Stimulated activated CD4-positive, alpha-beta T cell treated with anti-CD3 and anti-CD28 coated beads, Interleukin-4, amount 100 ng/mL, for 1 hour (primary cell): ENCODE data around the gene SLC38A6.
A peak's percentile ranks its signal among the peaks of the same experiment; 100 is the strongest.

Experiments used
- DNase-seq: peaks from one replicate; pipeline ENCODE4 v3.0.0-alpha.2; 2020

Gene SLC38A6

DNA sequence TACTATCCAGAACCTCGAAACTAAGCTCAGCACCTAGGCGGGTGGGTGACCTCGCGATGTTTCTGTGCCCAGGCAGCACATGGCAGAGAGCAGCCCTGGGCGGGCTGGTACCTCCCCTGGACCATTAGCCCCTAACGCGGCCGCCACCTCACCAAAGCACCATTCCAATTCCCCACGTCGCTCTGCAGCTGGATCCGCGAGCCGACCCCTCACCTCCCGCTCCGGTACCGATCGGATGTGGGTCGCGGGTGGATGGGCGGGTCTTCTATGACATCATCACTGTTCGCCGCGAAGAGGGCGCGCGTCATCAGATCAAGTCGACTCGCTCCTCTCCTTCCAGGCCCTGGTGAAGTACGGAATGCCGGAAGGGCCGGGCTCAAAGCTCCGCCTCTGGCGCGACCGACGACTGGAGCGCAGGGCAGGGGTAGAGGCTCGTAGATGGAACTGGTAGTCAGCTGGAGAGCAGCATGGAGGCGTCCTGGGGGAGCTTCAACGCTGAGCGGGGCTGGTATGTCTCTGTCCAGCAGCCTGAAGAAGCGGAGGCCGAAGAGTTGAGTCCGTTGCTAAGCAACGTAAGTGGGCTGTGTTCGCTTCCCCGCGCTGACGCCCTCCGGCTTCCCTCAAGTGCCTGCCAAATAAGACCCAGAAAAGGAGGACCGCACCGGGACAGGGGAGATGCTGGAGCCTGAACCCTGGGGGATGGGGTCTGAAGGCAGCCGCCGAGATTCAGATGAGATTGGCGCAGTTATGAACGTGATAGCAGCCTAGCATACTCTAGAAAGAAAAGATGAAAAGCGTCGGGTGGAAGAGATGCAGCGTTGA, at the start of gene SLC38A6, which contains the start of gene TRMT5:
Gene SLC38A6 (plus strand): TSS at position 435 of the 822 bp plus-strand sequence. CDS start 33 bp downstream, at position 468.
Gene TRMT5 (minus strand): TSS at position 269 of the 822 bp plus-strand sequence. CDS start 106 bp downstream, at position 163.
- peak; percentile 87 for DNase-seq

DNA sequence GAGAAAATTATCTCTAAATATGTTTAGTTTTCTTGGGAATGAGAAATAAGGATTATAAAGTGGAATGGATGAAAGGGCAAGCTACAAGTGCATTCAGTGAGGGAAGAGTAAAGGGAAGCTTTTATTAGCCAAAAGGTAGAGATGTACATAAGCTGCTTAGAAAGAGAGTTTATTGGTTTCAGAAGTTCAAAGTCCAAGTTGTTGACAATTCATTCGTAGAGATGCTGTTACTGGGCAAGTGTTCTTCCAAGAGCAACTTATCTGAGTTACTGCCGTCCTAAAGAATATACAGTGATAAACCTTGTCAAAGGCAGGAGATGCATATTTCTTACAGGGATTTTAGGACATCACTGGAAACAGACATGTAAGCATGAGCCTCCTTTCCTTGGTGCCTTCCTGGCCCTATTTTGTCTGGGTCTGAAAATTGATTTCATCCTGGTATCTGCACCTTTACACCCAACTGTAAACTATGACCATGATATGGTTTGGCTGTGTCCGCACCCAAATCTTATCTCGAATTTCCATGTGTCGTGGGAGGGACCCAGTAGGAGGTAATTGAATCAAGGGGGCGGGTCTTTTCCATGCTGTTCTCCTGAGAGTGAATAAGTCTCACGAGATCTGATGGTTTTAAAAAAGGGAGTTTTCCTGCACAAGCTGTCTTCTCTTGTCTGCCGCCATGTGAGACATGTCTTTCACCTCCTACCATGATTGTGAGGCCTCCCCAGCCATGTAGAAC, 47.0 kb upstream of the SLC38A6 start:
- no peak for DNase-seq

DNA sequence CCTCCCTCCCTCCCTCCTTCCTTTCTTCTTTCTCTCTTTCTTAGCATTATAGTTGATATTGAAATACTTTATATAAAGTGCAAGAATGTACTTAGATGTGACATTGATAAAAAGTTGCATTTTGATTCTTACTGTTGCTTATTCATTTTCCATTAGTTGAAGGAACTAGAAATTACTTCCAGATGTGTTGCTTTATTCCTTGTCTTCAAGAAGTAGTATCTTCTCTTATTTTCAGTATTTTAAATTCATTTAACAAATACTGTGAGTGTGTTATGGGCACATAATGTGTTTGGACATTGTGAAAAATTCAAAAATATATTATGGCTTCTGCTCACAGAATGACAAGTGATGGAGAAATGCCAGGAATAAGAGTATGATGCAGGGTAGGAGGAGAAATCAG, 45.7 kb upstream of the SLC38A6 start:
- DNase-seq, result no peak

DNA sequence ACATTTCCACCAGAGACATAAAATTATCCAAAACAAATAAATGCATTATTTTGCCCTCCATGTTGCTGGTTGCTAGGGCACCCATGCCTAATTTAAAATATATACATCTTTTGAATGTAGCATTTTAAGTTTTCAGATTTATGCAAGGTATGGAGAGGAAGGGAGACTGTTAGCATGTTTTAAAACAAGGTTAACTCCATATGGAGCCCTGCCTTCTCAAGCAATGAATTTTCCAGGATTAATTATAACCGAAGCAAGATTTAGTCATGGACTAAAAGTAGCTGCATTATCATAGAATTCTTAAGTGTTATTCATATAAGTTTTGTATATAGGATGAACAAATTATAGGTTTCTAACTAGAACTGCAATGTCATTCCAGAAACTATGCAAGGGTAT, 37.4 kb upstream of the SLC38A6 start:
- no peak for DNase-seq

DNA sequence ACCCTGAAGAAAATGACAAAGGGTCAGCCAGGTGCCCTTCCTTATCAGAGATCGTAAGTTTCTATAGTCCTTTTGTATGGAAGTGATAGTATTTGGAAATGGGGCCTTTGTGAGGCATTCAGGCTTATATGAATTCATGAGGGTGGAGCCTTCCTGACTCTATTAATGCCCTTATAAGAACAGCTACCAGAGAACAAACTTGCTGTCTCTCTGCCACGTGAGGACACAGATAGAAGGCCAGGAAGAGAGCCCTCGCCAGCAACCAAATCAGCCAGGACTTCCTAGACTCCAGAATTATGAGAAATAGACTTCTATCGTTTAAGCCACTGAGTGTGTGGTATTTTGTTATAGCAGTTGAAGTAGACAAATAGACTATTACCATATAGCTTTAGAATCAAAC, 36.8 kb upstream of the SLC38A6 start:
- no peak for DNase-seq

DNA sequence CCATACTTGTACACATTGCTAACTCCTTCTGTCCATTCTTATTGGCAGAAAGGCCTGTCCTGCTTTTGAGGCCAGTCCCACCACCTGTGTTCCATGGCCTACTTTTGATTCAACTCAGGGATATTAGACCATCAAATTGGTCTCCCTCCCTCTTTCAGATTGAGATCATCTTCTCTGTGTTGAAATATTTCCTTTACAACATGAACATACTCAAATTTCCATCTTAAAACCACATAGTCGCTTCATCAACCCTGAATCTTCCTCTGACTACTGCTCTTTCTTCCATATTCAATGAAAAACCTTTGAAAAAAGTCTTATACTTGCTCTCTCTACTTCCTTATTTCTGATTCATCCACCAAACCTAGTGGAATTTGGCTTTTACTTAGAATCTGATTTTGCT, 35.1 kb upstream of the SLC38A6 start:
- no peak for DNase-seq

DNA sequence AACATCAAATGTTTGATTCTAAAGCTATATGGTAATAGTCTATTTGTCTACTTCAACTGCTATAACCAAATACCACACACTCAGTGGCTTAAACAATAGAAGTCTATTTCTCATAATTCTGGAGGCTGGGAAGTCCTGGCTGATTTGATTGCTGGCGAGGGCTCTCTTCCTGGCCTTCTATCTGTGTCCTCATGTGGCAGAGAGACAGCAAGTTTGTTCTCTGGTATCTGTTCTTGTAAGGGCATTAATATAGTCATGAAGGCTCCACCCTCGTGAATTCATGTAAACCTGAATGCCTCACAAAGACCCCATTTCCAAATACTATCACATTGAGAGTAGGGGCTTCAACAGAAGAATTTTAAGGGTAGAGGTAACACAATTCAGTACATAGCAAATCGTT, 34.3 kb upstream of the SLC38A6 start:
- DNase-seq, result no peak

DNA sequence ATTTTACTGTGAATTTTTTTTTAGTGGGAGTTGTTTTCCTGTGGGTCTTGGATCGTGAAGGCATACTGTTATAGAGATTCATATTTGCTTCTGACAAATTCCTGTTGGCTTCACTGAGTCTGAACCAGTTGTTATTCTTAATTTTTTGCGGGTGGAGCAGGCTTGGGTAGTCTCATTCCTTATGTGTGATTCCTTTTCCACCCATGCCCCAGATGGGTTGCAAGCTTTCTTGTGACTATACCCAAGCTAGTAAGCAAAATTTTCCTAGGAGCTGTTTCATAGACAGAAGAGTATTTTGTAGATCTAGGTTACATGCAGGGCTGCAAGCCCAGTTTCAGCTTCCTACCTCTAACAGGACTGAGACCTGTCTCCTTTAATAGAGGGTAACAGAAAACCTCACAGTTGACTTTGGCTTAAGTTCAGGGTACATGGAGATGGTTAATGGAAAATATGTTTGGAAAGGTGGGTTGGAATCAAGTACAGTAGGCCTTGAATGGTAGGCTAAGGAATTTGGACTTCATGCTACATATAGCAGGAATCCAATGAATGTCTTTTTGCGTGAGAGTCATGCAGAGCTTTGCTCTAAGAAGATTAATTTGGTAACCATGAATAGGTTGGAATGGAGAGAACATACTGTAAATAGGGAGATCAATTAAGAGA, 29.1 kb upstream of the SLC38A6 start:
- no peak for DNase-seq

DNA sequence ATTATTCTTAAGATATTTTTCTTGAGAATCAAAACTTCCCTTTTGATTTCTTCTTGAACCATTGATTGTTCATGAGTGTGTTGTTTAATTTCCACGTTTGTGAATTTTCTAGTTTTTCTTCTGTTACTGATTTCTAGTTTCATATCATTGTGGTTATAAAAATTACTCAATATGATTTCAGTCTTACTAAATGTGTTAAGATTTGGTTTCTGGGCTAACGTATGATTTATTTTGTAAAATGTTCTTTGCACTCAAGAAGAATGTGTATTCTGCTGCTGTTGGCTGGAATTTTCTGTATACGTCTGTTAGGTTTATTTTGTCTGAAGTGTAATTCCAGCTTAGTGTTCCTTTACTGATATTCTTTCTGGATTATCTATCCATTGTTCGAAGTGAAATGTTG, 24.8 kb upstream of the SLC38A6 start:
- DNase-seq, result no peak

DNA sequence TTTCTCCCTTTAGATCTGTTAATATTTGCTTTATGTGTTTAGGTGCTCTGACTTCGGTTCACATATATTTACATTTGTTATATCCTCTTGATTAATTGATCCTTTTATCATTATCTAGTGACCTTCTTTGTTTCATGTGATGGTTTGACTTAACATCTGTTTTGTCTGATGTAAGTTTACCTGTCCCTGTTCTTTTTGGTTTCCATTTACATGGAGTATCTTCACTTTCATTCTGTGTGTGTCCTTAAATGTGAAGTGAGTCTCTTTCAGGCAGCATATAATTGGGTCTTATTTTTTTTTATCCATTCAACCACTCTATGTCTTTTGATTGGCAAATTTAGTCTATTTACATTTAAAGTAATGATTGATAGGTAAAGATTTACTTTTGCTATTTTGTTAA, 24.4 kb upstream of the SLC38A6 start:
- DNase-seq, result no peak

DNA sequence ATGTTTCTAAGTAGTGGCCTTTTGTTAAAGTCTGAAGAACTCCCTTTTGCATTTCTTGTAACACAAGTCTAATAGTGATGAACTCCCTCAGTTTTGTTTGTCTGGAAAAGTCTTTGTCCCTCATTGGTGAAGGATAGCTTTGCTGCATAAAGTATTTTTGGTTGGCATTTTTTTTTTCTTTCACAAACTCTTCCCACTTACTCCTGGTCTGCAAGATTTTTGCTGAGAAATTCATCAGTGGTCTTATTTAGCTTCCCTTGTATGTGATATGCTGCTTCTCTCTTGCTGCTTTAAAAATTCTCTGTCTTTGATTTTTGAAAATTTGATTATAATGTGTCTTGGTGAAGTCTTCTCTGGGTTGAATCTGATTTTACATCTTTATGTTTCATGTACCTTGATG, 22.9 kb upstream of the SLC38A6 start:
- no peak for DNase-seq

DNA sequence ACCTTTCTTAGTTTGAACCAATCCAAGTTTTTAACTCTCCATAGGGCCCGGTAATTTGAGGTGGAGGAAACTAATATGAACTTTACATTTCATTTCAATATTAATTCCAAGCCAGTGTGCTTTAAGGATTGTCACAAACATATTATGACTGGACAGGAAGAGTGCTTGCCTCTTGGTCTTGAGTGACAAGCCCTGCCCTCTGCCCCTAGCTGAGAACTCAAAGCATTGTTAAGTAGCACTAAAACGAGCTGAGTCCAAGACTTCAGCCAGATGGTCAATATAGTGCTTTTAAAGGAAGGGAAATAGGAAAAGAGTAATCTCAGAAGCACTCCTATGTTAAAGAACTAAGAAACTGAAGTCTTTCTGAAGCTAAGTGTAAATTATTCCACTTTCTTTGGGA, 17.3 kb upstream of the SLC38A6 start:
- DNase-seq, result no peak

DNA sequence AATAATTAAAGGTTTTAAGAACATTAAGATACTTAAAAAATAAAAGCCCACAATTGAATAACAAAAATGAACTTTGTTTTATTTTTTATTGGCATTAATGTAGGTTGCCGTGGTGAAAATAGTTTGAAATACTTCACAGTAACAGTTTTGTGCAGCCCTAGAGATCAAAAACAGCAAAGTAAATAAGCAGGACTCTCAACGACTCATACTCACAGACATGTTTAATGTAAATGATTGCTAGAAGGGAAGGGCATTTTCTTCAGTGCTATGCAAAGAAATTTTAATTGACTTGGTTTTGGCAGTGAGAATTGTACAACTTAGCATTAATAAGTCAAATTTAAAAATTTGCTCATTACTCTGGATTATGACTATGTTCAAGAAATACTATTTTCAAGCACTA, 16.1 kb upstream of the SLC38A6 start:
- no peak for DNase-seq

DNA sequence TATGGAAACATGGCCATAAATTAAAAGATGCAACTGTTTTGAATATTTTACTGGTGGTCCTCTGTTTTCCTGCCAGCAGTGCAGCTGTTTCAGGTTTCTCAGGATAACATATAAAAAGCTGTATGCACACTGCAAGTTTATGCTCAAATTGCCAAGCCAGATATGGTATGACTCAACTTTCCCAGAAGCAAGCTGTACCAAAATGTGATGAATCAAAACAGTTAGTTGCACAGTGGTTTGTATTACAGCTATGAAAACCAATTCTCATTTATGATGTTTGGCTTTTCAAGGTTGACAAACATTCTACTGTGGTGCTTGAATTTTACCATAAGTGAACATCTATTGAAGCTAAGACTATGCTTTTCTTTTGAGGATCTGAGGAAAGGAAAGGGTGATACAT, 15.6 kb upstream of the SLC38A6 start:
- no peak for DNase-seq

DNA sequence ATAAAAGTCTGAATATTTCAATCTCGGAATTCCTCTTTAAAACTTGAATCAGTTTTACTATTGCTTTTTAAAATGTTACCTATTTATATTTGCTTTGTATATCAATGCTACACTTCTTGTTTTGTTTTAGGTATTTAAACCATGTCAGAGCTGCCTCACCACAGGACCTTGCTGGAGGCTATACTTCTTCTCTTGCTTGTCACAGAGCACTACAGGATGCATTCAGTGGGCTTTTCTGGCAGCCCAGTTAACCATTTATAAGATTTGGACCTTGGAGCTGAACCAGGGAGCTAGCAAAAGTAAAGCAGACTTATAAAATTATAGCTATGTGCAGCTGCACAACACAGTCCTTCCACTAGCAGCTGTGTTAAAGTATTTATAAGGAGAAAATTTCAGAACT, 12.9 kb upstream of the SLC38A6 start:
- DNase-seq, result no peak

DNA sequence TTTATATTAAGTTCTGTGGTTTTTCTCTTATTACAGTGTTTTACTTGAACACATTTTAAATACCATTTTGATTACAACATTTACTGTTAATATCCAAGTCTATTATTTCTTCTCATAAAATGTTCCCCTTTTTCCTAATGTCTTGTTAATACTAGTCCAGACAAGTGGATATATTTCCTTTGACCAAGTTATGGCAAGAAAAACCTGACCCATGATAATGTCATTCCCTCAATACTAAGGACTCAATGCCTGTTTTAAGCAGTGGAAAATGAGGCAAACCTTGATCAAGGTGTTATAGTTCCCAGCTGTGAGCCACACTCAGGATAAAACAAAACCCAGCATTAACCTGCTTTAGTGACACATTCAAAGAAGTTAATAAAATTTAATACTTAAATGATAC, 12.4 kb upstream of the SLC38A6 start:
- no peak for DNase-seq

DNA sequence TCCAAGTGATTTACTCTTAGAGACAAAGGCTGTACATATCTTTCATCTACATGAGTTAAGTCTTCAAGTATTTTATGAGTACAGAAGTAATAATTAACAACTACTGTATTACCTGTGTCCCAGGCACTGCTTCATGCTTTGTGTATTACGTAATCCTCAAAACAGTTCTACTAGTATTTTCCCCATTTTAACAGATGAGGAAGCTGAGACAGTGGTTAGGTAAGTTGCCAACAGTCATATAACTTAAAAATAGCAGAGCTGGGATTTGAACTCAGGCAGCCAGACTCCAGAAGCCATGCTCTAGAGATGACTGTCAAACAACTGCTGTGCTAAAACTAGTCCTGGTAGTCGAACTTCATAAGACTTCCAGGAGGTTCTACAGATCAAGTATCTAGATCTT, 10.9 kb upstream of the SLC38A6 start:
- DNase-seq, result no peak

DNA sequence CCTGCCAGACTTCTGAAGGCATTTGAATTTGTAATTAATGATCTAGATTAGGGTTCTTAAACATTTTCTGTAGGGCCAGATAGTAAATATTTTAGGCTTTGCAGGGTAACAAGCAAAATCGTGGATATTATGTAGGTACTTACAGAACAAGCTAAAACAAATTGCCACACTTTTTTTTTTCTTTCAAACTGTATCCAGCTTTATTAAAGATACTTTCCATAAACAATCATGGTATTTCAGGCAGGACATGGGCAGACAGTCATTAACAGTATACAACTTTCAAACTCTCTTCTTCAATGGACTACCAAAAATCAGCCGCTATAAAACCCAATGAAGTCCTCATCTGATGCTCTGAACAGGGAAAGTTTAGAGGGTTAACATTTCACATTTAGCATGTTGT, 9.8 kb upstream of the SLC38A6 start:
- no peak for DNase-seq

DNA sequence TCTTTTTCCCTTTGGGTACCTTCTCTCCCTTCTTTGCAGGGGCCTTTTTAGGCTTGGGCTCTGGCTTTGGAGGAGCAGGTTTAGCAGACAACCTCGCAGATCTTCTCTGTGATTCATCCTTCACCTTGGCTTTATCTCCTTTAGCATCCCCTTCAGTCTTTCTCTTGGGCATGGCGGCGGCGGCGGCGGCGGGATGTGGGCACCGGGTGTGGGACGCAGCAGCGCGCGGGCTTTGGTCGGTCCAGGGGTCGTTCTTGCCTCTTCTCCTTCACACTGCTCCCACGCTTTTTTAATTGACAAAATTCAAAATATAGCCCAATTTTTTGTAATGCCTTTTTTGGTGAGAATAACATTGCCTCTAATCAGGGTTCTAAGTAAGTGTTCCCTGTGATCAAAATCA, 8.8 kb upstream of the SLC38A6 start:
- DNase-seq, result no peak

DNA sequence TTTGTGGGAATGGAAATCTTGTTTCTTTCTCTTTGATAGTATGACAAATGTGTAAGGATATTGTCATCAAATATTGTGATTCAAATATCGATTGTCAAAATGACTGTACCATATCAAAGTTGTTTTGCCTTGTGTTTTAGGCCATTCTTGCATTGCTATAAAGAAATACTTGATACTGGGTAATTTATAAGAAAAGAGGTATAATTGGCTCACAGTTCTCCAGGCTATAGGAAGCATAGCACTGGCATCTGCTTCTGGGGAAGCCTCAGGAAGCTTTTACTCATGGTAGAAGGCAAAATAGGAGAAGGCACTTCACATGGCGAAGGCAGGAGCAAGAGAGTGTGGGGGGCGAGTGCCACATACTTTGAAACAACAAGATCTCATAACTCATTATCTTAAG, 8.0 kb upstream of the SLC38A6 start:
- no peak for DNase-seq

DNA sequence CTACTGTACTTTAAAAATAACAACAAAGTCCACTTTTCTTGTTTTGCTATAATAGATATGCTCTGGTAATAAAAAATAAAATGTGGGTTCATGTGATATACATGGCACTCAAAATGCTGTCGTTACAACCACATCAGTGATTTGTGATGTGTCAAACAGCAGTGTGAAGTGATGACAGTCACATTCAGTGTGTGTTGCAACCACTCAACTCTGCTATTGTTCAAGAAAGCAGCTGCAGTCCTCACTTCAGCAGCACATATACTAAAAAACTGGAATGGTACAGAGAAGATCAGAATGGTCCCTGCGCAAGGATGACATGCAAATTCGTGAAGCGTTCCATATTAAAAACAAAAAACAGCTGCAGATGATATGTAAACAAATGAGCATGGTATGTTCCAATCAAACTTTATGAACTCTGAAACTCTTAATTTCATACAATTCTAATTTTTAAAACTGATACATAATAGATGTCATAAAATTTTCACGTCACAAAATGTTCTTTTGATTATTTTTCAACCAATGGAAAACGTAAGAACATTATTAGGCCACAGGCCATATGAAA, 6.9 kb upstream of the SLC38A6 start:
- no peak for DNase-seq

DNA sequence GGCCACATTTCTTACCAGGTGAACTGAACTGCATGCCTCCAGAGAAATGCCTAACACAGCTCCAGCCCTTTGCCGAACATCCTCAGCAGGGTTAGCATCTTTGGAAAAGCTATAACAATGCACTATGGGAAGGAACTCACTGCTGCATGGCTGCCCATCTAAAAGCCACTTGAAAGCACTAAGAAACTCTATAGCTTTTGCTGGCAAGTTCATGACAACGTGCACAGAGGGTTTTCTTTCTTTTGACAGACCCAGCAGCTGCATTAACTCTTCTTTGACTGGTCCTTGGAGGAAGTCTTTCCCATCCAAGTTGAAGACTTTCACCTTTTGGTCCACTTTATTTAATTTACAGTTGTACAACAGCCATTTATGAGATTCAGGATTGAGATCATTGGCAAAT, 5.5 kb upstream of the SLC38A6 start:
- no peak for DNase-seq

DNA sequence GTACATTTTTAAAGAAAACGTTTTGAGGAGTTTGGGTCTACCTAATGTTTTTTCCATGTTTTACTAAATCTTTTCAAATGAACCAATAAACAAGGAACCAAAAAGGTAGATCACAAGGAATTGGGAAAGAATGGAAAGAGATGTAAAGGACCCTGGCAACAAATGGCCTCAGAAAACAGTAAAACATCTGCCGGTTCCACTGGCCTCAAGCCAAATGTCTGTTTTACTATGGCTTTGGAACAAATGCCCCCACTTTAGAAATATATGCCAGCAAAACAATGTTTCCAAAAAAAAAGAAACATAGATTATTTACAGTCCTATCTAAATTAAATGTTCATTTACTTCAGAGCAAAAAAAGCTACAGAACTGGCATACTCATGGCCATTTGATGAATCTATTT, 3.2 kb upstream of the SLC38A6 start:
- DNase-seq, result no peak
